Measurements from ENCODE around the gene ITIH5. TPM values are rescaled to one million over a fixed set of nuclear protein-coding genes. Genes with fewer than 3 reads are reported as not detected.

ITIH5 gene
- total and polyA plus RNA-seq, 4 experiments from 2014 or later: not detected

Other genes starting within 250 kb of the ITIH5 start
- not detected for gene ITIH2, start 36.4 kb upstream of the ITIH5 start, total RNA-seq
- gene ITIH2, start 36.4 kb upstream of the ITIH5 start, polyA plus RNA-seq: not detected
- gene KIN, start 121.0 kb upstream of the ITIH5 start, total RNA-seq: 10 to 100 TPM; 14.5 to 14.7 TPM
- 1 to 10 TPM; 4.1 to 6.2 TPM for gene KIN, start 121.0 kb upstream of the ITIH5 start, polyA plus RNA-seq
- 100 to 1,000 TPM; 124 to 135 TPM for gene ATP5F1C, start 121.2 kb upstream of the ITIH5 start, total RNA-seq
- 100 to 1,000 TPM; 298 to 508 TPM for gene ATP5F1C, start 121.2 kb upstream of the ITIH5 start, polyA plus RNA-seq
- 10 to 100 TPM; 21.4 to 21.8 TPM for gene TAF3, start 151.5 kb upstream of the ITIH5 start, total RNA-seq
- 10 to 100 TPM in 1 of 2 donors, 1 to 10 TPM in 1; 3.0 to 15.6 TPM for gene TAF3, start 151.5 kb upstream of the ITIH5 start, polyA plus RNA-seq

Data from CD4-positive, alpha-beta memory T cell (primary cell).